ENCODE results near the gene MED13L.

MED13L gene

DNA sequence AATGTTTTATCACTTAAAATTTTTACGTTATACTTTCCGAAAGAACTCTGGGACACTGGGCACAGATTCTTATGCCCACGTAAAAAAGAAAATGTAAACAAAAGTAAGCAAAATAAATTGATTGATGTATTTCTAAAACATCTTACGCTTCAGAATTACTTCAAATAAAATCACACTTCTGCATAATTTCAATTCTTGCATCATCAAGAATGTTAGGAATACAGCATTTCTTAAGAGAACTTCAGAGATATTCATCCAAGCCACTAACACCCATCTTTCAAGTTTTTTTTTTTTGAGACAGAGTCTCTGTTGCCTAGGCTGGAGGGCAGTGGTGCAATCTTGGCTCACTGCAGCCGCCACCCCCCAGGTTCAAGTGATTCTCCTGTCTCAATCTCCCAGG, 180.6 kb downstream of the MED13L start:
- no peaks in the 10 kb centered on the region for H3K27me3 ChIP-seq (ENCODE audit: control insufficient read depth, insufficient read depth, low read length)
- no peaks in the 10 kb centered on the region for H3K4me1 ChIP-seq (ENCODE audit: control insufficient read depth, insufficient read depth, low read length)
- H3K4me3 ChIP-seq (ENCODE audit: low read length): no peak overlapping the region
- no peaks in the 10 kb centered on the region for H3K9me3 ChIP-seq (ENCODE audit: control insufficient read depth, insufficient read depth, low read length)
- 100% methylated on average over 2 of the region's 5 CpGs for WGBS (ENCODE audit: insufficient coverage, insufficient read length)
- no peak for DNase-seq (ENCODE audit: low read depth, low spot score)
- H3K36me3 ChIP-seq (ENCODE audit: control insufficient read depth, insufficient read depth, low read length): no peaks in the 10 kb centered on the region
- no peak overlapping the region for H3K27ac ChIP-seq (ENCODE audit: low read length)

GRCh38 chr12:116094475-116094874, 183.0 kb downstream of the MED13L start:
- Histone ChIP-seq H3K4me3 (ENCODE audit: low read length) (no peak overlapping the region), H3K27me3 (ENCODE audit: control insufficient read depth, insufficient read depth, low read length) (no peaks in the 10 kb centered on the region), H3K36me3 (ENCODE audit: control insufficient read depth, insufficient read depth, low read length) (no peaks in the 10 kb centered on the region), H3K4me1 (ENCODE audit: control insufficient read depth, insufficient read depth, low read length) (no peaks in the 10 kb centered on the region), H3K27ac (ENCODE audit: low read length) (no peak overlapping the region), H3K9me3 (ENCODE audit: control insufficient read depth, insufficient read depth, low read length) (no peaks in the 10 kb centered on the region)
- no peak for DNase-seq (ENCODE audit: low read depth, low spot score)

DNA sequence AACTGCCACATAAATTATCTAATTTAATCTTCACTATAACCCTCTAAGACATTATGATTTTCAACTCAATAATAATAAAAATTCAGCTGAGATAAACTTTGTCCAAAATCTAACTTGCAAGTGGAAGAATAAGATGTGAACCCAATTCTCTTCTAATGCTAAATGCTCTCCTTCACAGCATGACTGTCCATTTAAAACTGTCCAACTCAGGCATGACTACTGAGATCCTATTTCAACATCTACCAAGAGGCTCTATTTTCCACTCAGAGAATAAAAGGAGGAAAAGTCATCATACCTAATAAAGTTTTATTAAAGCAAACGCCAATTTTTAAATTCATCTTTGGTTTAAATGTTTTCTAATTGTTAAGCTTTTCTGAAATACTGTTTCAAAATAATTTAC, 183.6 kb downstream of the MED13L start:
- no CpG with 5 or more reads among the region's 1 CpG for WGBS (ENCODE audit: insufficient coverage, insufficient read length)
- Histone ChIP-seq H3K9me3 (ENCODE audit: control insufficient read depth, insufficient read depth, low read length) (no peaks in the 10 kb centered on the region), H3K4me3 (ENCODE audit: low read length) (no peak overlapping the region), H3K27ac (ENCODE audit: low read length) (no peak overlapping the region), H3K4me1 (ENCODE audit: control insufficient read depth, insufficient read depth, low read length) (no peaks in the 10 kb centered on the region), H3K36me3 (ENCODE audit: control insufficient read depth, insufficient read depth, low read length) (no peaks in the 10 kb centered on the region), H3K27me3 (ENCODE audit: control insufficient read depth, insufficient read depth, low read length) (no peaks in the 10 kb centered on the region)
- DNase-seq (ENCODE audit: low read depth, low spot score): no peak

- Histone ChIP-seq H3K36me3 (ENCODE audit: control insufficient read depth, insufficient read depth, low read length) (no peaks in the 10 kb centered on the region), H3K4me3 (ENCODE audit: low read length) (no peak overlapping the region), H3K27ac (ENCODE audit: low read length) (no peak overlapping the region), H3K27me3 (ENCODE audit: control insufficient read depth, insufficient read depth, low read length) (peaks cover 1% of the 10 kb centered on the region; the same call in 1 of the 2 replicates), H3K4me1 (ENCODE audit: control insufficient read depth, insufficient read depth, low read length) (peaks cover 4% of the 10 kb centered on the region), H3K9me3 (ENCODE audit: control insufficient read depth, insufficient read depth, low read length) (no peaks in the 10 kb centered on the region)
- WGBS (ENCODE audit: insufficient coverage, insufficient read length): no CpG with 5 or more reads among the region's 1 CpG
- no peak for DNase-seq (ENCODE audit: low read depth, low spot score)
These were observed 184.7 kb downstream of the MED13L start for GRCh38 chr12:116092776-116093175.

DNA sequence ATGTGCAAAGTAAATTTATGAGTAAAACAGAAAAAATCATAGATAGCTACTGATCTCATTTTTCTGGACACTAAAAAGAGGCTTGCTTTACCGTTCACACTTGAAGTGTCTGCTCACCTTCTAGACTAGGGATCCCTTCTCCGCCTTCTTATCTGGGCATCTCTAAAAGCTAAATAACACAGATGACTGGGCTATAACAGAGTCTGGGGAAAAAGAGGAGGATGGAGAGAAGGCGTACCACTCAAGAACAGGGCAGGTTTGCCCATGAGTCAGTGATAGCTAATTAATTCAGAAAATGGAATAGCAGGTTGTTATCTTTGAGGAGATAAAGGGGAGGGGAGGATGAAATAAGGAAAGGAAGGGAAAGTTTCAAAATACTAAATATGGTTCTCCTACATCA, 185.3 kb downstream of the MED13L start:
- Histone ChIP-seq H3K36me3 (ENCODE audit: control insufficient read depth, insufficient read depth, low read length) (no peaks in the 10 kb centered on the region), H3K4me3 (ENCODE audit: low read length) (no peak overlapping the region), H3K9me3 (ENCODE audit: control insufficient read depth, insufficient read depth, low read length) (no peaks in the 10 kb centered on the region), H3K27me3 (ENCODE audit: control insufficient read depth, insufficient read depth, low read length) (peaks cover 1% of the 10 kb centered on the region; the same call in 1 of the 2 replicates), H3K27ac (ENCODE audit: low read length) (no peak overlapping the region), H3K4me1 (ENCODE audit: control insufficient read depth, insufficient read depth, low read length) (peaks cover 4% of the 10 kb centered on the region)
- WGBS (ENCODE audit: insufficient coverage, insufficient read length): no CpG with 5 or more reads among the region's 3 CpGs
- DNase-seq (ENCODE audit: low read depth, low spot score): no peak

- Histone ChIP-seq H3K36me3 (ENCODE audit: control insufficient read depth, insufficient read depth, low read length) (no peaks in the 10 kb centered on the region), H3K27ac (ENCODE audit: low read length) (no peak overlapping the region), H3K27me3 (ENCODE audit: control insufficient read depth, insufficient read depth, low read length) (peaks cover 1% of the 10 kb centered on the region; the same call in 1 of the 2 replicates), H3K9me3 (ENCODE audit: control insufficient read depth, insufficient read depth, low read length) (no peaks in the 10 kb centered on the region), H3K4me1 (ENCODE audit: control insufficient read depth, insufficient read depth, low read length) (peaks cover 4% of the 10 kb centered on the region), H3K4me3 (ENCODE audit: low read length) (no peak overlapping the region)
- DNase-seq (ENCODE audit: low read depth, low spot score): no peak
These were observed 185.9 kb downstream of the MED13L start for GRCh38 chr12:116091579-116091978.

DNA sequence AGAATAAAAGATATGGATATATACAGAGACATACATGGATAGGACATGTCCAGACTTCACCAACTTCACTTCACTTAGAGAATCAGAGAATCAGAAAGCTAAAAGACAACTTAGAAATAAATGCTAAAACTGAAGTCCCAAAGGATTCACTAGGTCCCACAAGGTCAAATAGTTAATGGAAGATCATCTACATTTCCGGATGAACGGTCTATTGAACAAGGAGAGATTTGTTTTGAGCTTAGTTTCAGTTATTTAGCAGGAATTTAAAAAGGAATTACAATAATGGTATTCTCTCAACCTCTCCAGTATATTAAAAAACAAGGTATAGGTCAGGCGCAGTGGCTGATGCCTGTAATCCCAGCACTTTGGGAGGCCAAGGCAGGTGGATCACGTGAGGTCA, 187.0 kb downstream of the MED13L start:
- WGBS (ENCODE audit: insufficient coverage, insufficient read length): no CpG with 5 or more reads among the region's 4 CpGs
- no peak overlapping the region for H3K27ac ChIP-seq (ENCODE audit: low read length)
- peaks cover 4% of the 10 kb centered on the region for H3K4me1 ChIP-seq (ENCODE audit: control insufficient read depth, insufficient read depth, low read length)
- H3K36me3 ChIP-seq (ENCODE audit: control insufficient read depth, insufficient read depth, low read length): no peaks in the 10 kb centered on the region
- no peaks in the 10 kb centered on the region for H3K9me3 ChIP-seq (ENCODE audit: control insufficient read depth, insufficient read depth, low read length)
- H3K4me3 ChIP-seq (ENCODE audit: low read length): no peak overlapping the region
- no peak for DNase-seq (ENCODE audit: low read depth, low spot score)
- H3K27me3 ChIP-seq (ENCODE audit: control insufficient read depth, insufficient read depth, low read length): peaks cover 1% of the 10 kb centered on the region; the same call in 1 of the 2 replicates

- no CpG with 5 or more reads among the region's 3 CpGs for WGBS (ENCODE audit: insufficient coverage, insufficient read length)
- no peaks in the 10 kb centered on the region for H3K36me3 ChIP-seq (ENCODE audit: control insufficient read depth, insufficient read depth, low read length)
- H3K27me3 ChIP-seq (ENCODE audit: control insufficient read depth, insufficient read depth, low read length): peaks cover 1% of the 10 kb centered on the region; the same call in 1 of the 2 replicates
- H3K27ac ChIP-seq (ENCODE audit: low read length): no peak overlapping the region
- no peak overlapping the region for H3K4me3 ChIP-seq (ENCODE audit: low read length)
- H3K9me3 ChIP-seq (ENCODE audit: control insufficient read depth, insufficient read depth, low read length): no peaks in the 10 kb centered on the region
- DNase-seq (ENCODE audit: low read depth, low spot score): no peak
- H3K4me1 ChIP-seq (ENCODE audit: control insufficient read depth, insufficient read depth, low read length): peaks cover 4% of the 10 kb centered on the region
These were observed 188.4 kb downstream of the MED13L start for GRCh38 chr12:116089080-116089479.

- H3K9me3 ChIP-seq (ENCODE audit: control insufficient read depth, insufficient read depth, low read length): no peaks in the 10 kb centered on the region
- peaks cover 4% of the 10 kb centered on the region for H3K4me1 ChIP-seq (ENCODE audit: control insufficient read depth, insufficient read depth, low read length)
- no peak overlapping the region for H3K27ac ChIP-seq (ENCODE audit: low read length)
- no peaks in the 10 kb centered on the region for H3K36me3 ChIP-seq (ENCODE audit: control insufficient read depth, insufficient read depth, low read length)
- peaks cover 1% of the 10 kb centered on the region; the same call in 1 of the 2 replicates for H3K27me3 ChIP-seq (ENCODE audit: control insufficient read depth, insufficient read depth, low read length)
- DNase-seq (ENCODE audit: low read depth, low spot score): no peak
- no peak overlapping the region for H3K4me3 ChIP-seq (ENCODE audit: low read length)
- WGBS (ENCODE audit: insufficient coverage, insufficient read length): no CpG with 5 or more reads among the region's 1 CpG
These were observed 189.5 kb downstream of the MED13L start for GRCh38 chr12:116087962-116088361.

GRCh38 chr12:116087399-116087798, 190.1 kb downstream of the MED13L start:
- peaks cover 4% of the 10 kb centered on the region for H3K4me1 ChIP-seq (ENCODE audit: control insufficient read depth, insufficient read depth, low read length)
- H3K9me3 ChIP-seq (ENCODE audit: control insufficient read depth, insufficient read depth, low read length): no peaks in the 10 kb centered on the region
- H3K27me3 ChIP-seq (ENCODE audit: control insufficient read depth, insufficient read depth, low read length): peaks cover 1% of the 10 kb centered on the region; the same call in 1 of the 2 replicates
- no peaks in the 10 kb centered on the region for H3K36me3 ChIP-seq (ENCODE audit: control insufficient read depth, insufficient read depth, low read length)
- no peak overlapping the region for H3K4me3 ChIP-seq (ENCODE audit: low read length)
- H3K27ac ChIP-seq (ENCODE audit: low read length): no peak overlapping the region
- no peak for DNase-seq (ENCODE audit: low read depth, low spot score)
- 100% methylated on average over 2 of the region's 3 CpGs for WGBS (ENCODE audit: insufficient coverage, insufficient read length)

GRCh38 chr12:116080415-116080814, 197.1 kb downstream of the MED13L start:
- DNase-seq (ENCODE audit: low read depth, low spot score): no peak
- H3K27ac ChIP-seq (ENCODE audit: low read length): no peak overlapping the region
- H3K9me3 ChIP-seq (ENCODE audit: control insufficient read depth, insufficient read depth, low read length): no peaks in the 10 kb centered on the region
- no peak overlapping the region for H3K4me3 ChIP-seq (ENCODE audit: low read length)
- no peaks in the 10 kb centered on the region for H3K4me1 ChIP-seq (ENCODE audit: control insufficient read depth, insufficient read depth, low read length)
- no CpG with 5 or more reads among the region's 3 CpGs for WGBS (ENCODE audit: insufficient coverage, insufficient read length)
- H3K36me3 ChIP-seq (ENCODE audit: control insufficient read depth, insufficient read depth, low read length): no peaks in the 10 kb centered on the region
- H3K27me3 ChIP-seq (ENCODE audit: control insufficient read depth, insufficient read depth, low read length): no peaks in the 10 kb centered on the region

Data from iPS DF 6.9 (cell line).